GM21717 (cell line): Measurements from ENCODE around the gene KRTAP5-5.
"Not testable (repeated sequence)": the region's sequence is repeated elsewhere in the genome, so short reads cannot be mapped to it uniquely, and the experiment has no call there.

Experiments used
- ATAC-seq: cut with Tn5 transposase; IDR thresholded peaks from one replicate; pipeline ENCODE4 v1.9.1; 2021; ENCODE audit warnings: mild to moderate bottlenecking, moderate library complexity; ENCODE audit not compliant: unreplicated experiment

The KRTAP5-5 gene

DNA sequence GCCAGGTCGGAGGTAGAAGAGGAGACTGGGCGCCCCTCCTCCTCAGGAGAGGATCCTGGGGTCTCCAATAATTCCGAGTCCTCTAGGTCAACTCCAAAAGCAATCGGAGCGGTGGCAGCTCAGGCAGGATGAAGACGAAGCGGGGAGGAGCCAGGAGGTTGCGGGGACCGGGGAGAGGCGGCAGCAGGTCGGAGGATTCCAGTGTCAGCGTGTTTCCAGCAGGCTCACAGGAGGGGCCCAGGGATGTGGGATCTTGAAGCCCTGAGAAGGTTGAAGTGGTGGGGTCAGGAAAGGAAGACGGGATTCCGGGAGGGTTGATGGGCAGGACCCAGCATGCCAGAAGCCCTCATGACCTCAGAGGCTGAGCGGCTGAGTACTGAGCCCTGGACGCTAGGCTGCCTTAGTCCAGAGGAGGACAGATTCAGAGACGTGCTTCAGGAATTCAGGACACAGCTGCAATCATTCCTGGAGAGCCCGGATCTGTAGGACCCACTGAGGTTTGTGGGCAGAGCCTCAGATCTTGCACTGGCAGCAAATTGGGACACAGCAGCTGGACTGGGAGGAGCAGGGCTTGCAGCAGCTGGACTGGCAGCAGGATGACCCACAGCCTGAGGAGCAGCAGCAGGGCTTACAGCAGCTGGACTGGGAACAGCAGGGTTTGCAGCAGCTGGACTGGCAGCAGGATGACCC is 22.3 kb upstream of the KRTAP5-5 start:
- not testable (repeated sequence) for ATAC-seq

DNA sequence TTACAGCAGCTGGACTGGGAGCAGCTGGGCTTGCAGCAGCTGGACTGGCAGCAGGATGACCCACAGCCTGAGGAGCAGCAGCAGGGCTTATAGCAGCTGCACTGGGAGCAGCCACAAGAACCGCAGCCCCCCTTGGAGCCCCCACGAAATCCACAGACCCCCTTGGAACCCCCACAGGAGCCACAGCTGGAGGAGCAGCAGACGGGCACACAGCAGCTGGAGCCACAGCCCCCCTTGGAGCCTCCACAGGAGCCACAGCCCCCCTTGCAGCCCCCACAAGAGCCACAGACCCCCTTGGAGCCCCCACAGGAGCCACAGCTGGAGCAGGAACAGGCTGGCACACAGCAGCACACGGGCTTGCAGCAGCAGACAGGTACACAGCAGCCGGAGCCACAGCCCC is 21.7 kb upstream of the KRTAP5-5 start:
- not testable (repeated sequence) for ATAC-seq

DNA sequence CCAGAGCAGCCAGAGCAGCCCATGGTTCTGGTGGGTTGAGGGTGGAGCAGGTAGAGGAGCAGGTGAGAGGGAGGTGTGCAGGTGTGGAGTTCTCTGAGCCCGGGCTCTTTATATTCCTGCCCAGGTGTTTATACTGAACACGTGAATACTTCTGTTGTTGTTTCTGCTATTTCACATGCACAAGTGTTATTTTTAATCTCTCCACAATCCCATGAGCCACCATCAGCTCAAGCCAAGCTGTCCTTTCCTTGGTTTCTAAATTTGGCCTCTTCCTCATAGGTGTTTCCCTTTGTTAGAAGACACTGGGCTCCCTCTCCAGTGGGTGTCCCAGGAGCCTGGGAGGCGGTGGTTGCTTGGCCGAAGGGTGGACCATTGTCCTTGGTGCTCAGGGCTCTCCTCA is 21.2 kb upstream of the KRTAP5-5 start, which contains the start of gene KRTAP5-3:
TSS of gene KRTAP5-3 (minus strand) at position 101 of the 400 bp plus-strand sequence. CDS start at position 23, 78 bp downstream.
- ATAC-seq: no peak

DNA sequence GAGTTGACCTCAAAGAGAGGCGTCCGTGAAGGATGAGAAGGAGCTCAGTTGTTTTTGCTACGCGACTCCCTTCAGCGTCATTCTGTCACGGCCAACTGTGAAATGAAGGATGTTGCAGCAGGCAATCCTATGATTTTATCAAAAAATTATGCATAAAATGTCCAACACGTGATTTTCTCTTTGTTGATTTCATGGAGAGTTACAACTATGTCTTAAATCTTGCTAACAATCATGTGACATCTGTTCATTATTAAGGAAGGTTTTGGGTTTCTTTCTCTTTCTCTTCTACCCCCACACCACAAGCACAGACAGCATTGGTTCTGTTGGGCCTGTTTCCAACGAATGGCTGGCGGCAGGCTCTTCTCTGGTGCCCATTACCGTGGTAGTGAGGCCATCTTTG is 11.3 kb upstream of the KRTAP5-5 start:
- no peak for ATAC-seq

DNA sequence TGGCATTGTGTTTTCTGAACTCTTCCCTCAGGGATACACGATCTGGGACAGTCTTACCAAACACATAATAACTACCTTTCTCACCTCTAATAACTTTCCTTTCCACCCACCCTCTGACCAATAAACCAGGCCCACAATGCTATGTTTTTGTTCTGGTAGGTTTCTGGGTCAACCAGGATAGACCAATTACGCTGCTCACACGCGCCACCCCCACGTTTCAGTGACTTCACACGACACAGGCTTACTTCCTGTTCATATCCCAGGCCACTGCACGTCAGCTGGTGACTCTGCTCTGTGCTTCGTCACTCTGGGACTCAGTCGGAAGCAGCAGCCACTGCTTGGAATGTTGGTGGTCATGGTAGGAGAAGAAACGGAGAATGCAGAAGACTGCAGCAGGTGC is 10.1 kb upstream of the KRTAP5-5 start:
- ATAC-seq: no peak

DNA sequence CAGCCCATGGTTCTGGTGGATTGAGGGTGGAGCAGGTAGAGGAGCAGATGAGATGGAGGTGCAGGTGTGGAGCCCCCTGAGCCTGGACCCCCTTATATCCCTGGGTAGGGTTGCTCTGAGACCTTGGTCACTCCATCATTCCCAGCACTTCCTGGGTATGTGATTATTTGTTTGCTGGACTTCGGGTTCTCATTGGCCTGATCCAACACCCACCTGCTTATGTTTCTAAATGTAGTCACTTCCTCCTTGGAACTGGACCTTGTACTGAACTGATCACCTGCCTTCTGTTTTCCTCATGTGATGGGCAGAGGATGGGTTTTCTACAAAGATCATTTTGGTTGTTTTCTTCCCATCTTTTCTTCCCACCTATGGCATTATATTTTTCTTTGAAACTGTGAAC is 7.5 kb upstream of the KRTAP5-5 start, which contains the start of gene KRTAP5-4:
TSS of gene KRTAP5-4 (minus strand) at position 53 of the 400 bp plus-strand sequence. CDS start at position 8, 45 bp downstream.
- ATAC-seq: no peak

DNA sequence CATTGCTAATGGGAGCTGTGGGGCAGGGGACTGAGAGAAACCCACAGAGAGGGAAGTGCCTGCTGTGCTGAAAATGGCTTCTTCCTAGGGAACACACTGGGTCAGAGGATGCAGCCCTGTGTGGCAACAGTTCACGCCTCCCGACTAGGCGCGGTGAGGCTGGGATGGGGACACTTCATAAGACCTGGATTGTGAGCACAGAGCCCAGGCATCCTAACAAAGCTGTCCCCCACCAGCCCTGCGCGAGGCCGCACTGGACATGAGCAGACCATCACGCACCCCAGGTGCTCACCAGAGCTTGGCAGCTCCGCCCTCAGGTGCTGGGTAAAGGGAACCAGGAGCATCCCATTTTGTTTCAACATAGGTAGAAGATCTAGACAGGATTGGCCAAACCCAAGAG is 5.9 kb upstream of the KRTAP5-5 start:
- ATAC-seq: no peak

DNA sequence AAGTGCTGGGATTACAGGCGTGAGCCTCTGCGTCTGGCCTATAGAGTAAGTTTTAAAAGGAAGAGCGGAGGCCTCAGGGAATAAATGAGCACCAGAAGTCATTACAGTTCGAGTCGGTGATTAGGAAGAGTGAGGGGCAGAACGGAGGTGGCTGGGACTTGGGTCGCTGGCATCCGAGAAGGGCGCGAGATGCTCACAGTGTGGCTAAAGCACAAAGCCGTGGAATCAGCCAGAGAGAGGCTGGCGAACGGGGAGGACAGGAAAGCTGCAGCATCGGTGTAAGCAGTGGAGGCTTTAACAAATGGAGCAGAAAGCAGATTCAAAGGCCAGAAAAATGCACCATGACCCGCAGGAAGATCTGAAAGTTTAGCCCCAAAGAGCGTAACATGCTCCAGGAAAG is 5.0 kb upstream of the KRTAP5-5 start:
- ATAC-seq: no peak

DNA sequence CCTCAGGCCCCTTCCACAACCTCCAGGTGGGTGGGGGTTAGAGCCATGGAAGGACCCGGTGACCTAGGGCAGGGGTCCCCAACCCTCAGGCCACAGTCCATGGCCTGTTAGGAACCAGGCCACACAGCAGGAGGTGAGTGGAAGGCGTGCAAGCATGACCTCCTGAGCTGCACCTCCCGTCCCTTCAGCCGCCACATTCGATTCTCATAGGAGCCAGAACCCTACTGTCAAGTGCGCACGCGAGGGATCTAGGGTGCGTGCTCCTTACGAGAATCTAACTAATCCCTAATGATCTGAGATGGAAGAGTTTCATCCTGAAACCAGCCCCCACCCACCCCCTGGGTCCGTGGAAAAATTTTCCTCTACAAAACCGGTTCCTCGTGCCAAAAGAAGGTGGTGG is 4.0 kb upstream of the KRTAP5-5 start:
- no peak for ATAC-seq

DNA sequence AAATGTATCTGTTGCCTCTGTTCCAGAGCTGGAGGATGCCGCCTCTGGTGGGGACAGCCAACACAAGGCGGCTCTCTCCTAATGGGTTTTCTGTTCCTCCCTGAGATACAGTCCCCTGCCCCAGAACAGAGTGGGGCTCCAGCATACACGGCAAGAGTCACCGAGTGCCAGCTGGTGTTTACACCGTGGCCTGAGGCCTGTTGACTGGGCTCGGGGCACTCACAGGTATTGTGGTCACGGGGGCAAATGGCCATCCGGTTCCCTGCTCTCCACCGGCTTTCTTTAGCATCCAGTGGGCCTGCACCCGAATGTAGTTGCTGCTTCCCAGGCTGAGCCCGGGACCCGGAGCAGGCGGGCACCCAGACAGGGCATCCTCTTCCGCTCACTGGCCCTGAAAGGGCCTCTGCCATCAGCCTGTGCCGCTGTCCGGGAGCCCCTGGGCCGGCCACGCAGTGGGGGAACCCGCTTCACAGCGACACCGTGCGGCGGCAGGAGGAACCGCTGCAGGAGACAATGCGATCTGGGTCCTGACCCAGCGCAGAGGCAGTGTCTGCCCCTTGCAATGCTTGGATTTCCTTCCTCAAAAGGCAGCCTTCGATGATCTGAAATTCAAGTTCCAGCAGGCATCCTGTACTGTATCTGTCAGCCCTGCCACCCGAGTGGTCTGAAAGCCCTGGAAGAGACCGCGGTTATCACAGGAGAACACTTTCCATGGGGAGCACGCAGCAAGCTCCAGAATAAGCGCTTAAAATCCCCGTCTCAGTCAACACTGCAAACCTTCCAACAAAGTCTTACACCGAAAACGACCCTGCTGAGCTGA is 859 bp upstream of the KRTAP5-5 start:
- ATAC-seq: no peak

DNA sequence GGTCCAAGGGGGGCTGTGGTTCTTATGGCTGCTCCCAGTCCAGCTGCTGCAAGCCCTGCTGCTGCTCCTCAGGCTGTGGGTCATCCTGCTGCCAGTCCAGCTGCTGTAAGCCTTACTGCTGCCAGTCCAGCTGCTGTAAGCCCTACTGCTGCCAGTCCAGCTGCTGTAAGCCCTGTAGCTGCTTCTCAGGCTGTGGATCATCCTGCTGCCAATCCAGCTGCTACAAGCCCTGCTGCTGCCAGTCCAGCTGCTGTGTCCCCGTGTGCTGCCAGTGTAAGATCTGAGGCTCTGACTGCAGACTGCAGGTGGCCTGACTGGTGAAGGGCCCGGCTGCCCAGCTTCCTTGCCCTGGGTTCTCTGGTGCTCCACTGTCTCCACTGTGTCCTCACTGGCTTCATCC is 696 bp downstream of the KRTAP5-5 start:
- no peak for ATAC-seq

DNA sequence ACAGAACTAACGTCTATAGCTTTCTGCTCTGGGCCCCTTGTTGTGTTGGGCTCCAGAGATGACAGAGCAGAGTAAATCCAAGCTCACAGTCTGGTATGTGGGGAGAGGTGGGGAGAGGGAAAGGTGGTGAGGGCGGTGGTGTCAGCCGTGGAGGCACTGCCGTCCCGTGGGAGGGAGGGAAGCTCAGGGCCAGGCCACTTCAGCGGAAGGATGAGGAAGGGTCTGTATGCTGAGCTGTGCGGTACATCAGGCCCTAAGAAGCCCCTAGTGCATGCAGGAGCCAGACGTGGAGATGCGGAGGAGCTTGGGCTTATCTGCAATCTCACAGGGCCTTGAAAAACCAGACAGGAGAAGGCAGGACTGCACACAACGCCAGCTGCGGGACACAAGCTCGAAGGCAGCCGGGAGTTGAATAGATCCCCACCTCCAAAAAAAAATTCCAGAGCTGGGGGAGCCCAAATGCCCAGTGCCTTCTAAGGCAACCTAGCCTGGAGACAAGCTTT is 1.5 kb downstream of the KRTAP5-5 start:
- ATAC-seq: no peak

DNA sequence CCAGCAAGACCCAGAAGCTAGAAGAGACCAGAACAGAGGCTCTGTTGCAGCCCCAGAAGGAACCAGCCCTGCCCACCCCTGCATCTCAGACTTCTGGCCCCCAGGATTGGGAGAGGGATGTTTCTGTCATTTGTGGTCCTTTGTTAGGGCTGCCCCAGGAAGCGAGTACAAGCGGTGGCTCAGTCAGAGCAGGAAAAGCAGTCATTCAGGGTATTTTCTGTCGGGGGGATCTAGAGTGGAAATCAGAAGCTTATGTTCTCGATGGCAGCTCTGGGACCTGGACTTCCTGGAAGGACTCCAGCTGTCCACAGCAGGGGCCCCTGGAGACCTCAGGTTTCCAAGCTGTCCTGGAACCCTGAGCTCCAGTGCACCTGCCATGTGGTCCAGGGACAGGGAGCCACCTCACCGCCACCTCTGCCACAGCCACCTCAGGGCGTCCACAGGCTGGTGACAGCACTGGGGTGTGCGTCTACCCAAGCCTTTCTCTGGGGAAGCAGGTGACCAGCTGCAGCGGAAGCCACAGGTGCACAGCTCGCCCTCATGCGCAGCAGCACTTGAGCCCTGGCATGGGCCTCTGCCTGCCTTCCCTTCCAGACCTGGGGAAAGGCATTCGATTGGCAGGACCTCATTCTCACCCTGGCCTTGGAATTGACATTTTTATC is 2.6 kb downstream of the KRTAP5-5 start:
- ATAC-seq: no peak

DNA sequence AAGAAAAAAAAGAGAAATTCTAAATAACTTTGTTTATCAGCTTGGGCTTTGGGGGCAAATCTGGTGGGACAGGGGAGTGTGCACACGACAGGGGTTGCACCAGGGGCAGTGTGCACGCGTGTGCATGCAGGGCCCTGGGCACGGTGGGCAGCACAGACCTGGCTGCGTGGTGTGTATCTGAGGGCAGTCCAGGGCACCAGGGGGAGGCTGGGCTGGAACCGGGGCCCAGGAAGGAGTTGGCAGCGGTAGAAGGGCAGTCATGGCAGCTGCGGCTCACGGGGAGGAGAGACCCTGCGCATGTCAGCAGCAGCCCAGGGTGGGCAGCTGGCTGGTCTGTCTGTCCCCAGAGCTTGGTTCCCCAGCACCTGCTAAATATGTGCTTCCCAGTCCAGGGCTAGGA is 4.3 kb downstream of the KRTAP5-5 start:
- ATAC-seq: no peak

DNA sequence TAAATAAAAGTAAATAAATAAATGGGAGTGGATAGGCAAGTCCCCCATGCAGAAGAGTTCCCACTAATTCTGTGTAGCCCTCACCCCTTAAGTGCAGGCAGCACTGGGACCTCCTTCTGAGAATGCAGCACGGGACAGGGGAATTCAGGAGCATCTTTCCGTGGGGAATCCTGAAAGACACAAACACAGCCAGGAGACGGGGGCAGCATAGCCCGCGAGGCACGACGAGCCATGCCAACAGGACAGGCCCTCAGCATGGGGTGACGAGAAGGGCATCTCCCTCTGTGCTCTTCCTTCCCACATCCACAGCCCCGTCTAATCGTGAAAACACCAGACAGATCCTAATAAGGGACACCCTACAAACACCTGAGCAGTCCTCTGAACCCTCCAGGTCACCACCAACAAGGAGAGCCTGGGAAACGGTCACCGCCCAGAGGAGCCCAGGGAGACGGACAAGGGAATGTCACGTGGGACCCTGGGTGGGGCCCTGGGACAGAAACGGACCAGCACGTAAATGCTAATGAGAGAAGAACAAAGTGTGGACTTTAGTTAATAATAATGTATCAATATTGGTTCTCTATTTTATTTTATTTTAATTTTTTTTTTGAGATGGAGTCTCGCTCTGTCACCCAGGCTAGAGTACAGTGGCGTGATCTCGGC is 6.8 kb downstream of the KRTAP5-5 start:
- ATAC-seq: no peak

DNA sequence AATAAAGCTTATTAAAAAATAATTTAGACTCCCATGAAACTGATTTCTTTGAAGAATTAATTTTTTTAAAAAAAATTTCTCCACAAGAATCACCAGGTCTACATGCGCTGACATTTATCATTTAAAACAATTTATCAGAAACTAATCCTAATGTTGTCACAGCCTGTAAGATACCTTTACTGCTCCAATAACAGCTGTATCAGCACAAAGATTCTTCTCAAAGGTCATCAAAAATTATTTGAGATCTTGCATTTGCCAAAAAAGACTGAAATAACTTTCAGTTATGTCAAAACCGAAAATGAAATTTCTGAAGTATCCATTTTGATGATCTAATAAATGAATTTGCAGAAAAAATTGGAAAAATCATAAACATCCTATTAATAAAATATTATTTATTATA is 8.1 kb downstream of the KRTAP5-5 start:
- no peak for ATAC-seq

DNA sequence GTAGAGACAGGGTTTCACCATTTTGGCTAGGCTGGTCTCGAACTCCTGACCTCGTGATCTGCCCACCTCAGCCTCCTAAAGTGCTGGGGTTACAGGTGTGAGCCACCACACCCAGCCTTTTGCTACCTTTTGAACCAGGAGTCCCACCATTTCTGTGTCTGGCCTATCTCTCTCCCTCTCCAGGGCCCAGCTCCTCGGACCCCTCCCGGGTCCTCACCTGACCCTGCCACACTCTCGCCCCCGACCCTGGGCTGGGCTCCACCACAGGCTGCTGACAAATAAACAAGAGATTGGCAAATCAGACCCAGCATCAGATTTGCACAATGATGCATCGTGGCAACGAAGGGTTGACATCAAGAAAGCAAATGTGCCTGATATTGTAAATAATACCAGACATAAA is 8.8 kb downstream of the KRTAP5-5 start:
- no peak for ATAC-seq

DNA sequence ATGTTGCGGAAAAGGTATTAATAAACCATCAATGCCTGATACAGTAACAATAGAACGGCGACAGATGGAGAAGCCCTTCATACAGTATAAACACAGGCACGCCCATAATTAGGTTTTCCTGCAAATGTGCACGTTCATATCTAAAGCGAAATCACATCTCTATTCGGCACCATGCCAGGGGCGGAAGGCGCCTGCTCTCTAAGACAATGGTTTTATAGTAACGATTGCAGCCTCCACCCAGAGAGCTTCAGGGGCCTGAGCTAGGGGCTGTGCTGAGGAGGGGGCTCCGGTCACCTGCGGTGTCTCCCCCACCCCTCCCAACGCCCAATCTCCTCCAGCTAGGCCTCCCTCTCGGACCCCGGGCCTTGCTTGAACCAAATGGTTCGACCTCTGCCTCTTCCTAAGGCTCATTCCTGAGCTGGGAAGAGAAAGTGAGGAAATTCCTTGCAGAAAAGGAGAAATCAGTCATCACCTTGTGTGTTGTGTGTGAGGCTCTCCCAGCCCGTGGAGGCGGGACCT is 9.6 kb downstream of the KRTAP5-5 start:
- ATAC-seq: no peak

DNA sequence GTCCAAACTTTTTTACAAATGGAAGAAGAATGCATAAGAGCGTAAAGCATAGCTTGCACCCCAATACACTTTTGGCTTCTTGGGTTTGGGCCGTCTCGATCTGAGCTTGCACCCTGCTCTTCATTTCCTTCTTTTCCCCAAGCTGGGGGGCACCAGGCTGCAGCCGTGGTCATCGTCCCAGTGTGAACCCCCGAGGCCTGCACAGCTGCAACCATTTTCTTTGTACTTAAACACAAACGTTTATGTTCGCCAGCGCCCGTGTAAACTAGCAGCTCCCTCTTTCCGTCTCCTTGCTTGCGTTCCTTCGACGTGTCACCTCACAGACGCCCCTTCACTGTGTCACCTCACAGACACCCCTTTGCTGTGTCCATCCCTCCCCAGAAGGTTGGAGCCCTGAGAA is 10.1 kb downstream of the KRTAP5-5 start:
- no peak for ATAC-seq

DNA sequence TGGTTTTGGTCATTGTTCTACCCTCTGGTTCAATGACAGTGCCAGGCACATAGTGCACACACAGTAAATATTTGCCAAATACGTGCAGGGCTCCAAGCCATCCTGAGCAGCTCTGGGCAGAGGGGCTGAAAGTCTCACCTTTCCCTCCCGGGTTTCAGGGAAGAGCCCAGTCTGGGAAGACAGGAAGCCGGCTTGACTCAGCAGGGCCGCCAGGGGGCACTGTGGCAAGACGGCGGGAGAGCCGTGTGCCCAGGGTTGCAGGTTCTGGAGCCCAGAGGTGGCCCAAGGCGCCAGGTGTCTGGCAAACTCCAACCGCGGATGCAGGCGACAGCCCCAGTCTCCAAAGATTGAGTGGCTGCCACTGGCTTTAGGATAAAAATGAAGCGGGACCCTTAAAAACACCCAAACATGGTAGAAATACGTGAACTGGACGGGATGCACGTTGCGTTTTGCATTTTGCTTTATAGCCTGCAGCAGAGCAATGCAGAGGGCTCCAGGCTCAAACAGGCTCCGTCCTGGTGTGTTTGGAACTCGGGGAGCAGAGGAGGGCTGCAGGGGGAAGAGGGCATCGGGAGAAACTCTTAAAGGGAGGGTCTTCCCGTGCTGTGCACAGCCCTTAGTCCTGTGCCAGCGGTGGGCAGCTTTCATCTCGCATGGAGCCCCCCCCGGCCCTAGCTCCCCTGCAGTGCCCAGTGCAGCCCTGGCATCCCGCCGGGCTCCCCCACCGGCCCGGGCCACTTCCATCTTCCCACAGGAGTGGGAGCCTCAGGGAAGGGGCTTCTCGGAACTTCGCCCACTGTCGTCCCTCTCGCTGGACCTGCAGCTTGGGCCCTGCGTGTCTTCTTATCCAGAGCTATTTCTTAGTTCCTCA is 10.7 kb downstream of the KRTAP5-5 start:
- no peak for ATAC-seq
